IMR-90 (cell line): Measurements from ENCODE around the gene DUSP16. TPM values are rescaled to one million over a fixed set of nuclear protein-coding genes. Genes with fewer than 3 reads are reported as not detected.

ENCODE experiments used
- ATAC-seq: fragments of 200-7000 bp; cut with Tn5 transposase; 2 replicates; pipeline ENCODE4 v1.9.1; 2020; ENCODE audit warnings: low read depth, mild to moderate bottlenecking, moderate library complexity
- BruUV-seq: library from RNA; stranded (reverse); fragments of 400-500 nt; replicated peaks from 2 replicates; lab custom pipeline; 2021; lab: Mats Ljungman, UMichigan
- CTCF ChIA-PET: fragments of 300-600 bp; formaldehyde crosslinking; extraction: SDS; loops from one replicate; lab custom pipeline; 2021; ENCODE audit warnings: antibody characterized with exemption; lab: Yijun Ruan, JAX
- POLR2A ChIA-PET: fragments of 300-600 bp; sonication (Branson Sonifier 250); formaldehyde crosslinking; loops from one replicate; lab custom pipeline; 2022; ENCODE audit warnings: antibody characterized with exemption; ENCODE audit not compliant: unreplicated experiment; lab: Charles Lee
- DNase-seq: peaks from one replicate; pipeline ENCODE4 v3.0.0; 2013
- H2AFZ ChIP-seq: replicated peaks from 2 replicates; pipeline ENCODE3; 2013; ENCODE audit warnings: low read length, mild to moderate bottlenecking; ENCODE audit not compliant: poor library complexity
- H2AK5ac ChIP-seq: 2 replicates; pipeline ENCODE4 v1.6.1; 2013; ENCODE audit warnings: low read depth, low read length, inconsistent platforms
- H2AK9ac ChIP-seq: replicated peaks from 2 replicates; pipeline ENCODE3; 2013; ENCODE audit warnings: mild to moderate bottlenecking, low read depth, low read length, moderate library complexity; ENCODE audit not compliant: poor library complexity
- H2BK120ac ChIP-seq: 2 replicates; pipeline ENCODE4 v1.6.1; 2013; ENCODE audit warnings: low read depth, low read length, inconsistent platforms
- H2BK15ac ChIP-seq: 3 replicates; pipeline ENCODE4 v1.6.1; 2013; ENCODE audit warnings: low read depth, low read length, inconsistent platforms
- H2BK20ac ChIP-seq: 2 replicates; pipeline ENCODE4 v1.6.1; 2013; ENCODE audit warnings: low read depth, mild to moderate bottlenecking, inconsistent platforms, low read length, moderate library complexity
- H2BK5ac ChIP-seq: 2 replicates; pipeline ENCODE4 v1.6.1; 2013; ENCODE audit warnings: mild to moderate bottlenecking, low read depth, low read length, inconsistent platforms; ENCODE audit not compliant: poor library complexity, severe bottlenecking
- H3K14ac ChIP-seq: replicated peaks from 2 replicates; pipeline ENCODE4 v1.6.1; 2013; ENCODE audit warnings: low read depth, low read length, inconsistent platforms
- H3K18ac ChIP-seq: 2 replicates; pipeline ENCODE4 v1.6.1; 2013; ENCODE audit warnings: low read depth, low read length, control low read depth
- H3K23ac ChIP-seq: 2 replicates; pipeline ENCODE4 v1.6.1; 2013; ENCODE audit warnings: low read depth, low read length, inconsistent platforms
- H3K27ac ChIP-seq: 2 replicates; pipeline ENCODE4 v1.5.1; 2013; ENCODE audit warnings: mild to moderate bottlenecking, control low read depth, low read length; ENCODE audit not compliant: insufficient read depth
- H3K27me3 ChIP-seq: 2 replicates; pipeline ENCODE4 v1.6.1; 2013; ENCODE audit warnings: low read length; ENCODE audit not compliant: control insufficient read depth, insufficient read depth
- H3K36me3 ChIP-seq: 2 replicates; pipeline ENCODE4 v1.6.1; 2013; ENCODE audit warnings: low read length, mixed read lengths; ENCODE audit not compliant: control insufficient read depth, insufficient read depth
- H3K4ac ChIP-seq: 2 replicates; pipeline ENCODE4 v1.6.1; 2013; ENCODE audit warnings: low read depth, low read length, inconsistent platforms
- H3K4me1 ChIP-seq: 2 replicates; pipeline ENCODE4 v1.6.1; 2013; ENCODE audit warnings: low read length, mixed read lengths; ENCODE audit not compliant: control insufficient read depth, insufficient read depth
- H3K4me2 ChIP-seq: 2 replicates; pipeline ENCODE4 v1.6.1; 2013; ENCODE audit warnings: low read depth, mild to moderate bottlenecking, control low read depth, low read length, moderate library complexity
- H3K4me3 ChIP-seq: 2 replicates; pipeline ENCODE4 v1.5.1; 2013; ENCODE audit warnings: low read depth, mild to moderate bottlenecking, control low read depth, low read length, moderate library complexity; ENCODE audit not compliant: insufficient read depth
- H3K56ac ChIP-seq: 2 replicates; pipeline ENCODE4 v1.6.1; 2013; ENCODE audit warnings: low read length, inconsistent platforms; ENCODE audit not compliant: insufficient read depth; ENCODE audit errors: extremely low read depth
- H3K79me1 ChIP-seq, 2 experiments: 2 replicates each; pipeline ENCODE4 v1.6.1; 2013; ENCODE audit warnings: low read length in 2 of 2, inconsistent platforms in 1 of 2, low read depth in 1 of 2
- H3K9ac ChIP-seq: 2 replicates; pipeline ENCODE4 v1.6.1; 2013; ENCODE audit warnings: low read depth, low read length, control low read depth
- H3K9me1 ChIP-seq: 2 replicates; pipeline ENCODE4 v1.6.1; 2013; ENCODE audit warnings: low read length, inconsistent platforms; ENCODE audit not compliant: insufficient read depth
- H3K9me3 ChIP-seq: 2 replicates; pipeline ENCODE4 v1.6.1; 2013; ENCODE audit warnings: low read length; ENCODE audit not compliant: control insufficient read depth, insufficient read depth
- H4K20me1 ChIP-seq: 2 replicates; pipeline ENCODE4 v1.6.1; 2013; ENCODE audit warnings: low read length, inconsistent platforms; ENCODE audit not compliant: insufficient read depth
- H4K5ac ChIP-seq: 2 replicates; pipeline ENCODE4 v1.6.1; 2013; ENCODE audit warnings: mild to moderate bottlenecking, low read depth, low read length, control low read depth
- H4K8ac ChIP-seq, 2 experiments: 2 replicates each; pipeline ENCODE4 v1.6.1; 2013; ENCODE audit warnings: low read depth in 2 of 2, low read length in 2 of 2, control low read depth in 1 of 2, inconsistent platforms in 1 of 2
- H4K91ac ChIP-seq: 2 replicates; pipeline ENCODE4 v1.6.1; 2013; ENCODE audit warnings: low read depth, low read length, inconsistent platforms; ENCODE audit not compliant: insufficient read depth
- BHLHE40 ChIP-seq: fragments of 150-350 bp; IDR thresholded peaks from 2 replicates; pipeline ENCODE4 v1.6.1; 2016; ENCODE audit warnings: mild to moderate bottlenecking, low read depth, low read length
- CEBPB ChIP-seq: IDR thresholded peaks from 2 replicates; pipeline ENCODE4 v1.6.1; 2012; ENCODE audit warnings: low read depth, low read length, improper control_type of control experiment
- CTCF ChIP-seq: conservative IDR thresholded peaks from 2 replicates; pipeline ENCODE4 v1.5.1; 2012; ENCODE audit warnings: mild to moderate bottlenecking, low read depth, low read length, improper control_type of control experiment
- MAFK ChIP-seq: IDR thresholded peaks from 2 replicates; pipeline ENCODE4 v1.6.1; 2012; ENCODE audit warnings: low read depth, low read length, improper control_type of control experiment
- MXI1 ChIP-seq: IDR thresholded peaks from 2 replicates; pipeline ENCODE4 v1.6.1; 2012; ENCODE audit warnings: low read depth, mild to moderate bottlenecking, low read length, moderate library complexity, borderline replicate concordance
- WGBS, 2 experiments: methylation state at CpG; one replicate each; pipeline versions ENCODE4 v1.1.5 to v1.1.7; 2013; ENCODE audit warnings: missing lambda C conversion rate in 2 of 2; ENCODE audit not compliant: insufficient read length in 1 of 2; ENCODE audit errors: extremely low coverage in 2 of 2; 5-methylcytosine and 5-hydroxymethylcytosine counted together
- dilution Hi-C: fragments of 300-500 bp; cut with HindIII; formaldehyde crosslinking; loops from one replicate; pipeline ENCODE4 v1.14.3; 2018; ENCODE audit warnings: low sequenced_read_pairs; ENCODE audit not compliant: unreplicated experiment
- in situ Hi-C: fragments of 300-500 bp; cut with MboI; formaldehyde crosslinking; loops from 3 replicates; pipeline ENCODE4 v1.14.3; 2019; ENCODE audit warnings: low sequenced_read_pairs, inconsistent platforms, mixed read lengths
- intact Hi-C: fragments of 100-400 bp; cut with micrococcal nuclease; formaldehyde crosslinking; loops from 2 replicates; pipeline ENCODE4 v1.10.0; 2022
- polyA plus RNA-seq, 3 experiments: library from polyadenylated mRNA; depleted of rRNA; stranded (reverse); fragments of >200 nt; gene quantifications; 2 replicates each; pipeline ENCODE4 v1.2.3, GENCODE V29; 2012; ENCODE audit warnings: low replicate concordance in 1 of 3
- total RNA-seq: library from RNA; depleted of rRNA; stranded (reverse); fragments of >200 nt; gene quantifications from 2 replicates; pipeline ENCODE4 v1.2.3, GENCODE V29; 2012

Gene DUSP16
- total and polyA plus RNA-seq, 2 of the 4 experiments (the other 2 are of a cell fraction), result 4.7 to 10.0 TPM

- Histone ChIP-seq H3K27ac (no peak overlapping the region), H2AK5ac (no peak overlapping the region), H2AFZ (no peak overlapping the region), H3K23ac (no peak overlapping the region), H3K4me2 (no peak overlapping the region), H3K4me1 (peaks cover 2% of the 10 kb centered on the region; the same call in 1 of the 2 replicates), H3K27me3 (no peaks in the 10 kb centered on the region), H3K79me1 (peaks cover 10 to 14% of the 10 kb centered on the region in 2 experiments; a peak in 3 of 4 replicates), H3K4ac (no peak overlapping the region), H3K9me3 (no peaks in the 10 kb centered on the region), H3K9ac (no peak overlapping the region), H2AK9ac (no peak overlapping the region), H4K20me1 (no peaks in the 10 kb centered on the region), H4K91ac (no peak overlapping the region), H3K4me3 (no peak overlapping the region), H2BK5ac (no peak overlapping the region), H4K5ac (no peak overlapping the region), H3K14ac (no peak overlapping the region), H3K9me1 (no peaks in the 10 kb centered on the region), H3K36me3 (no peaks in the 10 kb centered on the region), H3K18ac (no peak overlapping the region), H3K56ac (no peak overlapping the region), H4K8ac (no peak overlapping the region), H2BK15ac (no peak overlapping the region), H2BK120ac (no peak overlapping the region), H2BK20ac (no peak overlapping the region)
- WGBS, 2 experiments, result 100% methylated on average over 1 of the region's 2 CpGs; no CpG with 5 or more reads in 1 of the 2 experiments
- no TSS peak for BruUV-seq
- in situ Hi-C loops (no loop called here), dilution Hi-C loops (no loop called here), intact Hi-C loops (no loop called here)
- ChIA-PET CTCF (interaction anchor here (0.7 kb wide), 1 partner anchor 73 kb away, joined by 3 read pairs; no protein-coding TSS in a partner anchor), POLR2A (no interaction called here)
- no peak for DNase-seq
- ATAC-seq, result no peak
- TF ChIP-seq BHLHE40 (no peak), MXI1 (no peak), CEBPB (no peak), MAFK (no peak), CTCF (no peak)
These were observed 13.2 kb downstream of the DUSP16 start for GRCh38 chr12:12549426-12549825.
